MM.1S (cell line): ENCODE results near the gene NEURL3.

ENCODE experiments used
- DNase-seq: peaks from one replicate; pipeline ENCODE4 v3.0.0-alpha.2; 2015
- H2AFZ ChIP-seq: fragments of 300-600 bp; sonication (generic); 2 replicates; pipeline ENCODE4 v1.6.0; 2016; ENCODE audit warnings: antibody characterized with exemption, low read length
- H3F3A ChIP-seq: fragments of 300-600 bp; sonication (generic); 2 replicates; pipeline ENCODE4 v1.6.1; 2016; ENCODE audit warnings: mild to moderate bottlenecking, antibody characterized with exemption, low read length, moderate library complexity, mixed read lengths; ENCODE audit not compliant: insufficient read depth
- H3K27ac ChIP-seq: fragments of 300-600 bp; sonication (generic); 2 replicates; pipeline ENCODE4 v1.5.1; 2016; ENCODE audit warnings: mild to moderate bottlenecking, low read length
- H3K27me3 ChIP-seq: fragments of 300-600 bp; sonication (generic); replicated peaks from 2 replicates; pipeline ENCODE4 v1.6.0; 2016; ENCODE audit warnings: low read length; ENCODE audit not compliant: insufficient read depth
- H3K36me3 ChIP-seq: fragments of 300-600 bp; sonication (generic); replicated peaks from 2 replicates; pipeline ENCODE4 v1.6.1; 2016; ENCODE audit warnings: mild to moderate bottlenecking, low read length, mixed read lengths; ENCODE audit not compliant: insufficient read depth
- H3K4me1 ChIP-seq: fragments of 300-600 bp; sonication (generic); 2 replicates; pipeline ENCODE4 v1.6.1; 2016; ENCODE audit warnings: low read length, mixed read lengths
- H3K4me2 ChIP-seq: fragments of 300-600 bp; sonication (generic); 2 replicates; pipeline ENCODE4 v1.6.0; 2016; ENCODE audit warnings: low read depth, low read length
- H3K4me3 ChIP-seq: fragments of 300-600 bp; sonication (generic); 2 replicates; pipeline ENCODE4 v1.5.1; 2016; ENCODE audit warnings: low read length, mixed read lengths
- H3K79me2 ChIP-seq: fragments of 300-600 bp; sonication (generic); 2 replicates; pipeline ENCODE4 v1.6.1; 2016; ENCODE audit warnings: mixed run types, low read length, mixed read lengths
- H3K9ac ChIP-seq: fragments of 300-600 bp; sonication (generic); 2 replicates; pipeline ENCODE4 v1.6.1; 2016; ENCODE audit warnings: low read length, mixed read lengths
- H3K9me2 ChIP-seq: fragments of 300-600 bp; sonication (generic); replicated peaks from 2 replicates; pipeline ENCODE4 v1.6.1; 2016; ENCODE audit warnings: mild to moderate bottlenecking, low read length, mixed read lengths; ENCODE audit not compliant: insufficient read depth
- H3K9me3 ChIP-seq: fragments of 300-600 bp; sonication (generic); replicated peaks from 2 replicates; pipeline ENCODE4 v1.6.1; 2016; ENCODE audit warnings: mild to moderate bottlenecking, low read length, mixed read lengths; ENCODE audit not compliant: insufficient read depth
- H4K20me1 ChIP-seq: fragments of 300-600 bp; sonication (generic); 2 replicates; pipeline ENCODE4 v1.6.1; 2016; ENCODE audit warnings: mild to moderate bottlenecking, low read length, moderate library complexity, mixed read lengths; ENCODE audit not compliant: insufficient read depth
- CTCF ChIP-seq: fragments of 300-600 bp; sonication (generic); IDR thresholded peaks from 2 replicates; pipeline ENCODE4 v1.5.1; 2016; ENCODE audit warnings: antibody characterized with exemption, low read length, mixed read lengths
- EZH2 ChIP-seq: fragments of 300-600 bp; sonication (generic); optimal IDR thresholded peaks from 2 replicates; pipeline ENCODE3; 2017; ENCODE audit warnings: low read depth, mild to moderate bottlenecking, antibody characterized with exemption, low read length, mixed read lengths
- EZH2phosphoT487 ChIP-seq: fragments of 300-600 bp; sonication (generic); IDR thresholded peaks from 2 replicates; pipeline ENCODE4 v1.6.1; 2018; ENCODE audit warnings: antibody characterized with exemption, low read length

Gene NEURL3

GRCh38 chr2:96489663-96490062, 15.5 kb downstream of the NEURL3 start:
- H2AFZ ChIP-seq, result no peak overlapping the region
- no peaks in the 10 kb centered on the region for H3K9me2 ChIP-seq
- H3K4me3 ChIP-seq, result no peak overlapping the region
- DNase-seq, result no peak
- peaks cover 8% of the 10 kb centered on the region; the same call in 1 of the 2 replicates for H3K4me1 ChIP-seq
- H3K9ac ChIP-seq, result no peak overlapping the region
- H4K20me1 ChIP-seq, result no peaks in the 10 kb centered on the region
- no peaks in the 10 kb centered on the region for H3K9me3 ChIP-seq
- no peak overlapping the region for H3K4me2 ChIP-seq
- H3K27me3 ChIP-seq, result no peaks in the 10 kb centered on the region
- H3K79me2 ChIP-seq, result no peaks in the 10 kb centered on the region
- no peak overlapping the region for H3K27ac ChIP-seq
- peaks cover 8% of the 10 kb centered on the region; the same call in 1 of the 2 replicates for H3F3A ChIP-seq
- TF ChIP-seq CTCF (no peak), EZH2 (no peak), EZH2phosphoT487 (no peak)
- no peaks in the 10 kb centered on the region for H3K36me3 ChIP-seq

GRCh38 chr2:96489261-96489660, 15.9 kb downstream of the NEURL3 start:
- H3K36me3 ChIP-seq, result no peaks in the 10 kb centered on the region
- no peak overlapping the region for H3K9ac ChIP-seq
- no peak for TF ChIP-seq CTCF
- TF ChIP-seq EZH2phosphoT487, result no peak
- TF ChIP-seq EZH2, result no peak
- H3K27ac ChIP-seq, result no peak overlapping the region
- no peak for DNase-seq
- peaks cover 8% of the 10 kb centered on the region; the same call in 1 of the 2 replicates for H3F3A ChIP-seq
- no peaks in the 10 kb centered on the region for H3K9me3 ChIP-seq
- H3K4me2 ChIP-seq, result no peak overlapping the region
- H3K9me2 ChIP-seq, result no peaks in the 10 kb centered on the region
- peaks cover 8% of the 10 kb centered on the region; the same call in 1 of the 2 replicates for H3K4me1 ChIP-seq
- no peak overlapping the region for H3K4me3 ChIP-seq
- no peaks in the 10 kb centered on the region for H3K79me2 ChIP-seq
- H3K27me3 ChIP-seq, result no peaks in the 10 kb centered on the region
- H2AFZ ChIP-seq, result no peak overlapping the region
- no peaks in the 10 kb centered on the region for H4K20me1 ChIP-seq

- Histone ChIP-seq H3K9me3 (no peaks in the 10 kb centered on the region), H3K79me2 (no peaks in the 10 kb centered on the region), H3K27me3 (no peaks in the 10 kb centered on the region), H3K9ac (peak overlapping the region; percentile 53), H4K20me1 (no peaks in the 10 kb centered on the region), H3K4me1 (peaks cover 8% of the 10 kb centered on the region; the same call in 1 of the 2 replicates), H3K9me2 (no peaks in the 10 kb centered on the region), H3K4me3 (peak overlapping the region; percentile 56), H3K36me3 (no peaks in the 10 kb centered on the region), H3K27ac (peak overlapping the region; percentile 60), H3K4me2 (peak overlapping the region; percentile 79), H2AFZ (peak overlapping the region; percentile 79), H3F3A (peaks cover 8% of the 10 kb centered on the region; the same call in 1 of the 2 replicates)
- no peak for DNase-seq
- no peak for TF ChIP-seq EZH2phosphoT487
- no peak for TF ChIP-seq CTCF
These were observed 18.5 kb downstream of the NEURL3 start for GRCh38 chr2:96486696-96487095.
